HL-60 (cell line): Measurements from ENCODE around the gene HSPA4.

Experiments used
- CTCF ChIP-seq: IDR thresholded peaks from one replicate; pipeline ENCODE4 v1.5.1; 2011; ENCODE audit warnings: low read length, control low read depth, inconsistent platforms; ENCODE audit not compliant: insufficient read depth
- POLR2AphosphoS5 ChIP-seq: IDR thresholded peaks from 2 replicates; pipeline ENCODE4 v1.6.1; 2012; ENCODE audit warnings: low read depth
- TF ChIP-seq, protein P1 (sequence below): IDR thresholded peaks from 2 replicates; pipeline ENCODE4 v1.6.1; 2012; ENCODE audit warnings: low read depth; ENCODE audit not compliant: insufficient replicate concordance

GRCh38 chr5:133117166-133117911 is 65.5 kb downstream of the HSPA4 start:
- TF ChIP-seq CTCF = no peak
- TF ChIP-seq, protein P1, sequence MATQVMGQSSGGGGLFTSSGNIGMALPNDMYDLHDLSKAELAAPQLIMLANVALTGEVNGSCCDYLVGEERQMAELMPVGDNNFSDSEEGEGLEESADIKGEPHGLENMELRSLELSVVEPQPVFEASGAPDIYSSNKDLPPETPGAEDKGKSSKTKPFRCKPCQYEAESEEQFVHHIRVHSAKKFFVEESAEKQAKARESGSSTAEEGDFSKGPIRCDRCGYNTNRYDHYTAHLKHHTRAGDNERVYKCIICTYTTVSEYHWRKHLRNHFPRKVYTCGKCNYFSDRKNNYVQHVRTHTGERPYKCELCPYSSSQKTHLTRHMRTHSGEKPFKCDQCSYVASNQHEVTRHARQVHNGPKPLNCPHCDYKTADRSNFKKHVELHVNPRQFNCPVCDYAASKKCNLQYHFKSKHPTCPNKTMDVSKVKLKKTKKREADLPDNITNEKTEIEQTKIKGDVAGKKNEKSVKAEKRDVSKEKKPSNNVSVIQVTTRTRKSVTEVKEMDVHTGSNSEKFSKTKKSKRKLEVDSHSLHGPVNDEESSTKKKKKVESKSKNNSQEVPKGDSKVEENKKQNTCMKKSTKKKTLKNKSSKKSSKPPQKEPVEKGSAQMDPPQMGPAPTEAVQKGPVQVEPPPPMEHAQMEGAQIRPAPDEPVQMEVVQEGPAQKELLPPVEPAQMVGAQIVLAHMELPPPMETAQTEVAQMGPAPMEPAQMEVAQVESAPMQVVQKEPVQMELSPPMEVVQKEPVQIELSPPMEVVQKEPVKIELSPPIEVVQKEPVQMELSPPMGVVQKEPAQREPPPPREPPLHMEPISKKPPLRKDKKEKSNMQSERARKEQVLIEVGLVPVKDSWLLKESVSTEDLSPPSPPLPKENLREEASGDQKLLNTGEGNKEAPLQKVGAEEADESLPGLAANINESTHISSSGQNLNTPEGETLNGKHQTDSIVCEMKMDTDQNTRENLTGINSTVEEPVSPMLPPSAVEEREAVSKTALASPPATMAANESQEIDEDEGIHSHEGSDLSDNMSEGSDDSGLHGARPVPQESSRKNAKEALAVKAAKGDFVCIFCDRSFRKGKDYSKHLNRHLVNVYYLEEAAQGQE = no peak
- no peak for TF ChIP-seq POLR2AphosphoS5
